HEK293 (cell line): ENCODE data around the gene AOAH.

ENCODE experiments used
- CTCF ChIA-PET: fragments of 350-600 bp; formaldehyde crosslinking; extraction: SDS; loops from one replicate; lab custom pipeline; 2021; ENCODE audit warnings: antibody characterized with exemption; lab: Yijun Ruan, JAX
- POLR2A ChIA-PET: fragments of 300-600 bp; formaldehyde crosslinking; extraction: SDS; loops from one replicate; lab custom pipeline; 2020; ENCODE audit warnings: antibody characterized with exemption, inconsistent platforms; lab: Yijun Ruan, JAX
- H3K27ac ChIP-seq: fragments of 200-500 bp; sonication (Bioruptor generic); 2 replicates; pipeline ENCODE4 v1.5.1; 2014; ENCODE audit warnings: low read depth, low read length, control low read depth, inconsistent platforms; ENCODE audit errors: extremely low read depth
- H3K36me3 ChIP-seq, 2 experiments: fragments of 200-500 bp in 1 of 2; sonication (Bioruptor generic) in 1 of 2; 1 replicate in 1 of 2; 2 replicates in 1 of 2; pipeline ENCODE4 v1.5.1; 2014 to 2017; ENCODE audit warnings: inconsistent platforms in 2 of 2, low read length in 2 of 2; ENCODE audit not compliant: control insufficient read depth in 2 of 2, insufficient read depth in 1 of 2
- H3K4me1 ChIP-seq: fragments of 200-500 bp; sonication (Bioruptor generic); 2 replicates; pipeline ENCODE4 v1.5.1; 2014; ENCODE audit warnings: mild to moderate bottlenecking, low read length, inconsistent platforms; ENCODE audit not compliant: control insufficient read depth, insufficient read depth
- H3K4me3 ChIP-seq: 2 replicates; pipeline ENCODE4 v1.5.1; 2011; ENCODE audit warnings: low read depth, mild to moderate bottlenecking, control low read depth, low read length, moderate library complexity
- H3K9me3 ChIP-seq: fragments of 200-500 bp; sonication (Bioruptor generic); 2 replicates; pipeline ENCODE4 v1.5.1; 2014; ENCODE audit warnings: low read depth, low read length, inconsistent platforms; ENCODE audit not compliant: control insufficient read depth, insufficient read depth
- KLF9 ChIP-seq: fragments of 450-650 bp; formaldehyde crosslinking; IDR thresholded peaks from 2 replicates; pipeline ENCODE4 v1.5.1; 2016; ENCODE audit warnings: missing biosample characterization, missing genetic modification characterization, low read depth
- OVOL3 ChIP-seq: fragments of 450-650 bp; formaldehyde crosslinking; IDR thresholded peaks from 2 replicates; pipeline ENCODE4 v1.5.1; 2016; ENCODE audit warnings: missing biosample characterization, missing genetic modification characterization
- ZFP69B ChIP-seq: fragments of 450-650 bp; formaldehyde crosslinking; IDR thresholded peaks from 2 replicates; pipeline ENCODE4 v1.5.1; 2016; ENCODE audit warnings: missing biosample characterization, missing genetic modification characterization
- ZNF157 ChIP-seq: fragments of 450-650 bp; formaldehyde crosslinking; IDR thresholded peaks from 2 replicates; pipeline ENCODE4 v1.5.1; 2016; ENCODE audit warnings: missing biosample characterization, missing genetic modification characterization
- ZNF174 ChIP-seq: fragments of 450-650 bp; formaldehyde crosslinking; IDR thresholded peaks from 2 replicates; pipeline ENCODE4 v1.5.0; 2017; ENCODE audit warnings: missing biosample characterization, mild to moderate bottlenecking, missing genetic modification characterization
- ZNF24 ChIP-seq: fragments of 450-650 bp; formaldehyde crosslinking; IDR thresholded peaks from 2 replicates; pipeline ENCODE4 v1.5.1; 2016; ENCODE audit warnings: missing biosample characterization, missing genetic modification characterization
- ZNF335 ChIP-seq: fragments of 450-650 bp; formaldehyde crosslinking; conservative IDR thresholded peaks from 2 replicates; pipeline ENCODE4 v1.5.1; 2016; ENCODE audit warnings: missing biosample characterization, missing genetic modification characterization
- ZNF48 ChIP-seq: fragments of 450-650 bp; formaldehyde crosslinking; IDR thresholded peaks from 2 replicates; pipeline ENCODE4 v1.5.1; 2016; ENCODE audit warnings: missing biosample characterization, missing genetic modification characterization
- ZNF549 ChIP-seq: fragments of 450-650 bp; IDR thresholded peaks from 2 replicates; pipeline ENCODE4 v1.5.1; 2018; ENCODE audit warnings: missing biosample characterization, missing genetic modification characterization, mild to moderate bottlenecking, inconsistent platforms, moderate library complexity
- ZNF610 ChIP-seq: fragments of 450-650 bp; formaldehyde crosslinking; IDR thresholded peaks from 2 replicates; pipeline ENCODE4 v1.5.1; 2016; ENCODE audit warnings: missing biosample characterization, missing genetic modification characterization, borderline replicate concordance
- ZNF670 ChIP-seq: fragments of 450-650 bp; formaldehyde crosslinking; IDR thresholded peaks from 2 replicates; pipeline ENCODE4 v1.5.1; 2016; ENCODE audit warnings: missing biosample characterization, missing genetic modification characterization, low read depth
- ZNF777 ChIP-seq: fragments of 450-650 bp; formaldehyde crosslinking; IDR thresholded peaks from 2 replicates; pipeline ENCODE4 v1.5.1; 2017; ENCODE audit warnings: missing biosample characterization, missing genetic modification characterization, borderline replicate concordance
- ZNF843 ChIP-seq: fragments of 450-650 bp; formaldehyde crosslinking; IDR thresholded peaks from 2 replicates; pipeline ENCODE4 v1.5.1; 2016; ENCODE audit warnings: missing biosample characterization, missing genetic modification characterization
- TF ChIP-seq, protein P1 (sequence below): fragments of 450-650 bp; formaldehyde crosslinking; IDR thresholded peaks from 2 replicates; pipeline ENCODE4 v1.5.1; 2016; ENCODE audit warnings: missing biosample characterization, missing genetic modification characterization
- TF ChIP-seq, protein P2 (sequence below): fragments of 450-650 bp; formaldehyde crosslinking; IDR thresholded peaks from 2 replicates; pipeline ENCODE4 v1.5.1; 2016; ENCODE audit warnings: missing biosample characterization, missing genetic modification characterization, borderline replicate concordance
- TF ChIP-seq, protein P3 (sequence below): sonication (generic); formaldehyde crosslinking; IDR thresholded peaks from 2 replicates; pipeline ENCODE4 v1.8.1; 2022; ENCODE audit warnings: mild to moderate bottlenecking, moderate library complexity, missing genetic modification reagents
- TF ChIP-seq, protein P4 (sequence below): fragments of 450-650 bp; formaldehyde crosslinking; conservative IDR thresholded peaks from 2 replicates; pipeline ENCODE4 v1.5.1; 2016; ENCODE audit warnings: low read depth, missing biosample characterization, missing genetic modification characterization

AOAH gene

DNA sequence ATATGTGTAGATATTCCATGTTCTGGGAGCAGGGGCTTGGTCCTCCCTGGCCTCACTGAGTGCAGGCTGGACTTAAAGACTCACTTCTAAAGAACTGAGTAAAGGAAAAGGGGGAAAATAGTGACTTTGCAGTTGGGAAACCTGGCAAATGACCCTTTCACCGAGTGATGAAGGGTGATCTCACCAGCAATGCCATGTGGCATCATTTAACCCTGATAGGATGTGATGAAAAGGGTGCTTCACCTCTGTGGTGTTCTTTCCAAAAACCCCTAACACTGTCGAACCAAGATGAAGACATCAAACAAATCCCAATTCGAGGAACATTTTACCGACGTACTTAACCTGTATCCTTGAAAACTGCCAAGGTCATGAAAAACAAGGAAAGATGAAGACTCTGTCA lies 71.9 kb downstream of the AOAH start:
- Histone ChIP-seq H3K4me3 (no peak overlapping the region), H3K36me3 (no peaks in the 10 kb centered on the region), H3K9me3 (no peaks in the 10 kb centered on the region), H3K4me1 (peaks cover 3% of the 10 kb centered on the region; the same call in 1 of the 2 replicates), H3K27ac (no peak overlapping the region)
- CTCF ChIA-PET, result interaction anchor here (0.7 to 1.4 kb wide), 2 partner anchors 19 to 126 kb away, joined by 3 to 5 read pairs; no protein-coding TSS in a partner anchor
- POLR2A ChIA-PET, result no interaction called here
- TF ChIP-seq ZNF48 (tag by site-specific recombination) (no peak), ZNF174 (tag by site-specific recombination) (no peak), ZNF777 (tag by site-specific recombination) (no peak), ZNF24 (tag by site-specific recombination) (no peak), OVOL3 (tag by site-specific recombination) (no peak), ZFP69B (tag by site-specific recombination) (no peak)
- TF ChIP-seq, protein P1, sequence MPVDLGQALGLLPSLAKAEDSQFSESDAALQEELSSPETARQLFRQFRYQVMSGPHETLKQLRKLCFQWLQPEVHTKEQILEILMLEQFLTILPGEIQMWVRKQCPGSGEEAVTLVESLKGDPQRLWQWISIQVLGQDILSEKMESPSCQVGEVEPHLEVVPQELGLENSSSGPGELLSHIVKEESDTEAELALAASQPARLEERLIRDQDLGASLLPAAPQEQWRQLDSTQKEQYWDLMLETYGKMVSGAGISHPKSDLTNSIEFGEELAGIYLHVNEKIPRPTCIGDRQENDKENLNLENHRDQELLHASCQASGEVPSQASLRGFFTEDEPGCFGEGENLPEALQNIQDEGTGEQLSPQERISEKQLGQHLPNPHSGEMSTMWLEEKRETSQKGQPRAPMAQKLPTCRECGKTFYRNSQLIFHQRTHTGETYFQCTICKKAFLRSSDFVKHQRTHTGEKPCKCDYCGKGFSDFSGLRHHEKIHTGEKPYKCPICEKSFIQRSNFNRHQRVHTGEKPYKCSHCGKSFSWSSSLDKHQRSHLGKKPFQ (tag by site-specific recombination), result no peak

DNA sequence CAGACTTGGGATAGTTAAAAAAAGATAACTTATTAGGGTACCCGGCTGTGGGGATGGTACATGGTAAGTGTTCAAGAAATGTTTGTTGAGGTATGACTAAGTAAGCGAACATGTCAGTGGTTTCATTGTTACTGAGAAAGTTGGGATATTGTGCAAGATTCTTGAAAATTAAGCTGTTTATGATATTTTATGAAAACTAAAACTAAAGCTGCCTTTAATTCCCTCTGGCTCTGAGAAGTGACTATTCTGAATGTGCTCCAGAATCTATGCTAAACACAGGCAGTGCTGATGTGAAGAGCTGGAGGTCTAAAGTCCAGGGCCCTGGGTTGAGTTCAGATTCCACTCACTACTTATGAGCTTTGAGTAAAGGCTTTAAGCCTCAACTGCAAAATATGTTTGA lies 72.9 kb downstream of the AOAH start:
- POLR2A ChIA-PET, result no interaction called here

More for the DNA sequence above, 72.9 kb downstream of the AOAH start:
- H3K4me1 ChIP-seq, result peaks cover 3% of the 10 kb centered on the region; the same call in 1 of the 2 replicates
- H3K9me3 ChIP-seq, result no peaks in the 10 kb centered on the region
- no peaks in the 10 kb centered on the region for H3K36me3 ChIP-seq
- no peak overlapping the region for H3K27ac ChIP-seq
- no peak for TF ChIP-seq ZNF157
- no peak for TF ChIP-seq ZNF335 (tag by site-specific recombination)
- TF ChIP-seq, protein P2, sequence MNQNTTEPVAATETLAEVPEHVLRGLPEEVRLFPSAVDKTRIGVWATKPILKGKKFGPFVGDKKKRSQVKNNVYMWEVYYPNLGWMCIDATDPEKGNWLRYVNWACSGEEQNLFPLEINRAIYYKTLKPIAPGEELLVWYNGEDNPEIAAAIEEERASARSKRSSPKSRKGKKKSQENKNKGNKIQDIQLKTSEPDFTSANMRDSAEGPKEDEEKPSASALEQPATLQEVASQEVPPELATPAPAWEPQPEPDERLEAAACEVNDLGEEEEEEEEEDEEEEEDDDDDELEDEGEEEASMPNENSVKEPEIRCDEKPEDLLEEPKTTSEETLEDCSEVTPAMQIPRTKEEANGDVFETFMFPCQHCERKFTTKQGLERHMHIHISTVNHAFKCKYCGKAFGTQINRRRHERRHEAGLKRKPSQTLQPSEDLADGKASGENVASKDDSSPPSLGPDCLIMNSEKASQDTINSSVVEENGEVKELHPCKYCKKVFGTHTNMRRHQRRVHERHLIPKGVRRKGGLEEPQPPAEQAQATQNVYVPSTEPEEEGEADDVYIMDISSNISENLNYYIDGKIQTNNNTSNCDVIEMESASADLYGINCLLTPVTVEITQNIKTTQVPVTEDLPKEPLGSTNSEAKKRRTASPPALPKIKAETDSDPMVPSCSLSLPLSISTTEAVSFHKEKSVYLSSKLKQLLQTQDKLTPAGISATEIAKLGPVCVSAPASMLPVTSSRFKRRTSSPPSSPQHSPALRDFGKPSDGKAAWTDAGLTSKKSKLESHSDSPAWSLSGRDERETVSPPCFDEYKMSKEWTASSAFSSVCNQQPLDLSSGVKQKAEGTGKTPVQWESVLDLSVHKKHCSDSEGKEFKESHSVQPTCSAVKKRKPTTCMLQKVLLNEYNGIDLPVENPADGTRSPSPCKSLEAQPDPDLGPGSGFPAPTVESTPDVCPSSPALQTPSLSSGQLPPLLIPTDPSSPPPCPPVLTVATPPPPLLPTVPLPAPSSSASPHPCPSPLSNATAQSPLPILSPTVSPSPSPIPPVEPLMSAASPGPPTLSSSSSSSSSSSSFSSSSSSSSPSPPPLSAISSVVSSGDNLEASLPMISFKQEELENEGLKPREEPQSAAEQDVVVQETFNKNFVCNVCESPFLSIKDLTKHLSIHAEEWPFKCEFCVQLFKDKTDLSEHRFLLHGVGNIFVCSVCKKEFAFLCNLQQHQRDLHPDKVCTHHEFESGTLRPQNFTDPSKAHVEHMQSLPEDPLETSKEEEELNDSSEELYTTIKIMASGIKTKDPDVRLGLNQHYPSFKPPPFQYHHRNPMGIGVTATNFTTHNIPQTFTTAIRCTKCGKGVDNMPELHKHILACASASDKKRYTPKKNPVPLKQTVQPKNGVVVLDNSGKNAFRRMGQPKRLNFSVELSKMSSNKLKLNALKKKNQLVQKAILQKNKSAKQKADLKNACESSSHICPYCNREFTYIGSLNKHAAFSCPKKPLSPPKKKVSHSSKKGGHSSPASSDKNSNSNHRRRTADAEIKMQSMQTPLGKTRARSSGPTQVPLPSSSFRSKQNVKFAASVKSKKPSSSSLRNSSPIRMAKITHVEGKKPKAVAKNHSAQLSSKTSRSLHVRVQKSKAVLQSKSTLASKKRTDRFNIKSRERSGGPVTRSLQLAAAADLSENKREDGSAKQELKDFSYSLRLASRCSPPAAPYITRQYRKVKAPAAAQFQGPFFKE (tag by site-specific recombination), result no peak
- TF ChIP-seq, protein P1 (tag by site-specific recombination), result no peak
- TF ChIP-seq ZNF670 (tag by site-specific recombination), result no peak
- TF ChIP-seq, protein P3, sequence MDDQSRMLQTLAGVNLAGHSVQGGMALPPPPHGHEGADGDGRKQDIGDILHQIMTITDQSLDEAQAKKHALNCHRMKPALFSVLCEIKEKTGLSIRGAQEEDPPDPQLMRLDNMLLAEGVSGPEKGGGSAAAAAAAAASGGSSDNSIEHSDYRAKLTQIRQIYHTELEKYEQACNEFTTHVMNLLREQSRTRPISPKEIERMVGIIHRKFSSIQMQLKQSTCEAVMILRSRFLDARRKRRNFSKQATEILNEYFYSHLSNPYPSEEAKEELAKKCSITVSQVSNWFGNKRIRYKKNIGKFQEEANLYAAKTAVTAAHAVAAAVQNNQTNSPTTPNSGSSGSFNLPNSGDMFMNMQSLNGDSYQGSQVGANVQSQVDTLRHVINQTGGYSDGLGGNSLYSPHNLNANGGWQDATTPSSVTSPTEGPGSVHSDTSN, result no peak
- no peak for TF ChIP-seq ZNF549 (tag by site-specific recombination)
- TF ChIP-seq KLF9 (tag by site-specific recombination), result no peak
- TF ChIP-seq ZNF843 (tag by site-specific recombination), result no peak
- TF ChIP-seq ZNF610, result no peak
- TF ChIP-seq, protein P4, sequence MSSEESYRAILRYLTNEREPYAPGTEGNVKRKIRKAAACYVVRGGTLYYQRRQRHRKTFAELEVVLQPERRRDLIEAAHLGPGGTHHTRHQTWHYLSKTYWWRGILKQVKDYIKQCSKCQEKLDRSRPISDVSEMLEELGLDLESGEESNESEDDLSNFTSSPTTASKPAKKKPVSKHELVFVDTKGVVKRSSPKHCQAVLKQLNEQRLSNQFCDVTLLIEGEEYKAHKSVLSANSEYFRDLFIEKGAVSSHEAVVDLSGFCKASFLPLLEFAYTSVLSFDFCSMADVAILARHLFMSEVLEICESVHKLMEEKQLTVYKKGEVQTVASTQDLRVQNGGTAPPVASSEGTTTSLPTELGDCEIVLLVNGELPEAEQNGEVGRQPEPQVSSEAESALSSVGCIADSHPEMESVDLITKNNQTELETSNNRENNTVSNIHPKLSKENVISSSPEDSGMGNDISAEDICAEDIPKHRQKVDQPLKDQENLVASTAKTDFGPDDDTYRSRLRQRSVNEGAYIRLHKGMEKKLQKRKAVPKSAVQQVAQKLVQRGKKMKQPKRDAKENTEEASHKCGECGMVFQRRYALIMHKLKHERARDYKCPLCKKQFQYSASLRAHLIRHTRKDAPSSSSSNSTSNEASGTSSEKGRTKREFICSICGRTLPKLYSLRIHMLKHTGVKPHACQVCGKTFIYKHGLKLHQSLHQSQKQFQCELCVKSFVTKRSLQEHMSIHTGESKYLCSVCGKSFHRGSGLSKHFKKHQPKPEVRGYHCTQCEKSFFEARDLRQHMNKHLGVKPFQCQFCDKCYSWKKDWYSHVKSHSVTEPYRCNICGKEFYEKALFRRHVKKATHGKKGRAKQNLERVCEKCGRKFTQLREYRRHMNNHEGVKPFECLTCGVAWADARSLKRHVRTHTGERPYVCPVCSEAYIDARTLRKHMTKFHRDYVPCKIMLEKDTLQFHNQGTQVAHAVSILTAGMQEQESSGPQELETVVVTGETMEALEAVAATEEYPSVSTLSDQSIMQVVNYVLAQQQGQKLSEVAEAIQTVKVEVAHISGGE, result no peak
- CTCF ChIA-PET, result interaction anchor here (0.6 to 1.4 kb wide), 3 partner anchors 20 to 1717 kb away, joined by 3 to 5 read pairs (median 4); no protein-coding TSS in a partner anchor
- no peak overlapping the region for H3K4me3 ChIP-seq
